ENCODE data around the gene GCK. TPM values are rescaled to one million over a fixed set of nuclear protein-coding genes. Genes with fewer than 3 reads are reported as not detected.

Gene GCK
- total and polyA plus RNA-seq, 2 of the 13 experiments (the other 11 are each of a cell fraction or from before 2014, with no cell fraction given) = not detected

- no peak for TF ChIP-seq ATAD3A (CRISPR knock-in tag; IDR thresholded peaks at IDR 0.05)
- no peak for TF ChIP-seq MIER2 (CRISPR knock-in tag; IDR thresholded peaks at IDR 0.05)
- no peak for TF ChIP-seq REST (IDR thresholded peaks at IDR 0.05; ENCODE audit: borderline replicate concordance in 1 of 2, low read depth in 1 of 2, low read length in 2 of 2)
- no peak for TF ChIP-seq ZNF709 (CRISPR knock-in tag; IDR thresholded peaks at IDR 0.05)
Observed at GRCh38 chr7:44162179-44162578, 27.1 kb downstream of the GCK start (continued).

GRCh38 chr7:44161371-44161770, 27.9 kb downstream of the GCK start:
- no CpG with 5 or more reads among the region's 2 CpGs for WGBS (ENCODE audit: low lambda C conversion rate)
- no peaks in the 10 kb centered on the region for H3K36me3 ChIP-seq (replicated peaks in 1 of 2; ENCODE audit: control insufficient read depth in 1 of 2, insufficient read depth in 2 of 2, low read length in 2 of 2)
- no peak overlapping the region for H3K9ac ChIP-seq (ENCODE audit: insufficient read depth, low read depth, low read length)
- intact Hi-C loops (cut with micrococcal nuclease; ENCODE audit: unreplicated experiment) (no loop called here), in situ Hi-C loops (cut with HindIII; ENCODE audit: extremely low pct_ligation_motif_present, low pct_unique_long_range_greater_than_20kb) (no loop called here)
- H3K27me3 ChIP-seq (ENCODE audit: control insufficient read depth in 1 of 2, insufficient read depth in 2 of 2, low read length in 2 of 2) = no peaks in the 10 kb centered on the region; a peak in 2 of 5 replicates
- no peak for DNase-seq (ENCODE audit: low spot score)
- no peak overlapping the region for H3K27ac ChIP-seq (ENCODE audit: extremely low read length, insufficient read depth, low read length)
- ChIA-PET CTCF (ENCODE audit: low intra/inter-chr PET ratio, low total read pairs) (no interaction called here), POLR2A (no interaction called here)
- H3K79me2 ChIP-seq (ENCODE audit: insufficient read depth, low read length) = no peaks in the 10 kb centered on the region
- H3K9me3 ChIP-seq (ENCODE audit: low read length) = no peaks in the 10 kb centered on the region
- no peak overlapping the region for H2AFZ ChIP-seq (ENCODE audit: low read length)
- no peak for TF ChIP-seq ZSCAN21 (CRISPR knock-in tag; IDR thresholded peaks at IDR 0.05; ENCODE audit: borderline replicate concordance)
- no peak for TF ChIP-seq ZNF274 (CRISPR knock-in tag; IDR thresholded peaks at IDR 0.05)
- TF ChIP-seq MXD4 (CRISPR knock-in tag; IDR thresholded peaks at IDR 0.05) = no peak
- TF ChIP-seq ZSCAN29 (CRISPR knock-in tag; conservative IDR thresholded peaks at IDR 0.05) = no peak
- no peak for TF ChIP-seq ZNF646 (CRISPR knock-in tag; IDR thresholded peaks at IDR 0.05)
- TF ChIP-seq SMAD3 (CRISPR knock-in tag; IDR thresholded peaks at IDR 0.05) = no peak
- no peak for TF ChIP-seq ZNF580 (CRISPR knock-in tag; IDR thresholded peaks at IDR 0.05; ENCODE audit: borderline replicate concordance, low read depth)
- TF ChIP-seq SP140L (CRISPR knock-in tag; IDR thresholded peaks at IDR 0.05; ENCODE audit: borderline replicate concordance) = no peak
- TF ChIP-seq ATF7 (IDR thresholded peaks at IDR 0.05) = no peak
- no peak for TF ChIP-seq ATF7 (CRISPR knock-in tag; IDR thresholded peaks at IDR 0.05)
- TF ChIP-seq ZNF563 (CRISPR knock-in tag; IDR thresholded peaks at IDR 0.05) = no peak
- no TSS peak for BruUV-seq (replicated peaks)
- H3K4me2 ChIP-seq (ENCODE audit: low read depth, low read length) = no peak overlapping the region
- ATAC-seq = no peak
- no peak for FAIRE-seq
- no peak overlapping the region for H3K4me3 ChIP-seq (replicated peaks in 1 of 3; ENCODE audit: insufficient read depth in 1 of 3, low read depth in 2 of 3, low read length in 3 of 3)
- no peaks in the 10 kb centered on the region for H4K20me1 ChIP-seq (ENCODE audit: insufficient read depth, low read length)
- H3K4me1 ChIP-seq (ENCODE audit: insufficient read depth, low read length) = no peaks in the 10 kb centered on the region

All from HepG2 (cell line).